AG04450 (cell line): ENCODE data around the gene REM2. TPM values are rescaled to one million over a fixed set of nuclear protein-coding genes. Genes with fewer than 3 reads are reported as not detected.

Experiments
- CTCF ChIA-PET: fragments of 300-600, 350-600 bp; formaldehyde crosslinking; extraction: SDS; loops from one replicate; lab custom pipeline; 2022; ENCODE audit warnings: antibody characterized with exemption, inconsistent platforms; lab: Charles Lee
- POLR2A ChIA-PET: fragments of 350-600 bp; formaldehyde crosslinking; extraction: SDS; loops from one replicate; lab custom pipeline; 2021; ENCODE audit warnings: antibody characterized with exemption, inconsistent platforms; lab: Yijun Ruan, JAX
- DNase-seq: peaks from one replicate; pipeline ENCODE4 v3.0.0-alpha.2; 2011; ENCODE audit warnings: low read depth, low spot score
- H3K27ac ChIP-seq: one replicate; pipeline ENCODE4 v1.5.1; 2012; ENCODE audit warnings: low read depth, low read length, control low read depth
- H3K27me3 ChIP-seq: one replicate; pipeline ENCODE4 v1.6.0; 2012; ENCODE audit warnings: low read length; ENCODE audit not compliant: control insufficient read depth, insufficient read depth
- H3K4me3 ChIP-seq: 2 replicates; pipeline ENCODE4 v1.5.1; 2011; ENCODE audit warnings: mild to moderate bottlenecking, low read depth, low read length, control low read depth
- H3K9me3 ChIP-seq: 2 replicates; pipeline ENCODE4 v1.5.1; 2012; ENCODE audit warnings: low read length; ENCODE audit not compliant: control insufficient read depth, insufficient read depth
- CTCF ChIP-seq: IDR thresholded peaks from 2 replicates; pipeline ENCODE4 v1.5.1; 2011; ENCODE audit warnings: low read depth, low read length, control low read depth, inconsistent platforms
- polyA plus RNA-seq: library from polyadenylated mRNA; depleted of rRNA; stranded (reverse); fragments of >200 nt; gene quantifications from 2 replicates; pipeline ENCODE4 v1.2.3, GENCODE V29; 2011

Gene REM2
- polyA plus RNA-seq, 1 experiment, result 0.19 TPM

GRCh38 chr14:22847661-22848341 lies 35.2 kb upstream of the REM2 start:
- CTCF ChIA-PET, result interaction anchor here (0.6 to 8.5 kb wide), 7 partner anchors 9 to 291 kb away, joined by 3 to 217 read pairs (median 4); no protein-coding TSS in a partner anchor
- Histone ChIP-seq H3K9me3 (no peaks in the 10 kb centered on the region), H3K27me3 (no peaks in the 10 kb centered on the region), H3K27ac (peak overlapping the region; percentile 100), H3K4me3 (peak overlapping the region; percentile 23; the same call in 1 of the 2 replicates)
- POLR2A ChIA-PET, result interaction anchor here (0.9 to 2.3 kb wide), 7 partner anchors 10 to 214 kb away, joined by 3 to 76 read pairs (median 4); partner anchors contain the start of genes MMP14 and PRMT5
- no peak for DNase-seq
- peak; percentile 15; the same call in 1 of the 2 replicates for TF ChIP-seq CTCF

- Histone ChIP-seq H3K27me3 (no peaks in the 10 kb centered on the region), H3K9me3 (no peaks in the 10 kb centered on the region), H3K27ac (peak overlapping the region; percentile 100), H3K4me3 (peak overlapping the region; percentile 25; the same call in 1 of the 2 replicates)
- POLR2A ChIA-PET, result interaction anchor here (0.9 to 2.3 kb wide), 7 partner anchors 10 to 214 kb away, joined by 3 to 76 read pairs (median 4); partner anchors contain the start of genes MMP14 and PRMT5
- CTCF ChIA-PET, result interaction anchor here (0.5 to 8.5 kb wide), 10 partner anchors 10 to 293 kb away, joined by 3 to 217 read pairs (median 4); partner anchors contain the start of gene DAD1
- TF ChIP-seq CTCF, result 0 out of 2 replicates have a peak, but pooled peaks have one; percentile 1
- DNase-seq, result peak; percentile 89
These were observed 34.5 kb upstream of the REM2 start for GRCh38 chr14:22848351-22849164.

- CTCF ChIA-PET, result interaction anchor here (0.6 to 8.5 kb wide), 9 partner anchors 11 to 293 kb away, joined by 3 to 217 read pairs (median 4); partner anchors contain the start of gene DAD1
- no peaks in the 10 kb centered on the region for H3K27me3 ChIP-seq
These were observed 33.7 kb upstream of the REM2 start for GRCh38 chr14:22849212-22849819.

More at GRCh38 chr14:22849212-22849819, 33.7 kb upstream of the REM2 start:
- H3K4me3 ChIP-seq, result no peak overlapping the region
- no peak for DNase-seq
- no peaks in the 10 kb centered on the region for H3K9me3 ChIP-seq
- POLR2A ChIA-PET, result interaction anchor here (0.7 to 3.9 kb wide), 5 partner anchors 11 to 26 kb away, joined by 3 to 76 read pairs (median 15); partner anchors contain the start of gene MMP14
- no peak for TF ChIP-seq CTCF
- peak overlapping the region; percentile 100 for H3K27ac ChIP-seq
